HEK293 (cell line): ENCODE measurements around the gene RNF39.

ENCODE experiments used
- HOXC10 ChIP-seq: sonication (generic); formaldehyde crosslinking; IDR thresholded peaks from 2 replicates; pipeline ENCODE4 v1.8.1; 2023; ENCODE audit warnings: mild to moderate bottlenecking, missing genetic modification reagents
- SALL2 ChIP-seq: fragments of 450-650 bp; formaldehyde crosslinking; IDR thresholded peaks from 2 replicates; pipeline ENCODE4 v1.5.0; 2017; ENCODE audit warnings: missing biosample characterization, mild to moderate bottlenecking, missing genetic modification characterization, borderline replicate concordance
- ZNF112 ChIP-seq: fragments of 450-650 bp; formaldehyde crosslinking; IDR thresholded peaks from 2 replicates; pipeline ENCODE4 v1.5.0; 2017; ENCODE audit warnings: missing biosample characterization, missing genetic modification characterization
- ZNF132 ChIP-seq: fragments of 450-650 bp; formaldehyde crosslinking; IDR thresholded peaks from 2 replicates; pipeline ENCODE4 v1.5.1; 2017; ENCODE audit warnings: missing biosample characterization, missing genetic modification characterization, borderline replicate concordance
- ZNF138 ChIP-seq: fragments of 450-650 bp; formaldehyde crosslinking; IDR thresholded peaks from 2 replicates; pipeline ENCODE4 v1.5.1; 2016; ENCODE audit warnings: missing biosample characterization, missing genetic modification characterization, borderline replicate concordance
- ZNF16 ChIP-seq: fragments of 450-650 bp; formaldehyde crosslinking; IDR thresholded peaks from 2 replicates; pipeline ENCODE4 v1.5.1; 2016; ENCODE audit warnings: low read depth, missing biosample characterization, missing genetic modification characterization
- ZNF214 ChIP-seq: fragments of 450-650 bp; formaldehyde crosslinking; IDR thresholded peaks from 2 replicates; pipeline ENCODE4 v1.5.1; 2017; ENCODE audit warnings: missing biosample characterization, mild to moderate bottlenecking, missing genetic modification characterization, borderline replicate concordance
- ZNF223 ChIP-seq: fragments of 450-650 bp; formaldehyde crosslinking; IDR thresholded peaks from 2 replicates; pipeline ENCODE4 v1.5.1; 2016; ENCODE audit warnings: missing biosample characterization, missing genetic modification characterization
- ZNF24 ChIP-seq: fragments of 450-650 bp; formaldehyde crosslinking; IDR thresholded peaks from 2 replicates; pipeline ENCODE4 v1.5.1; 2016; ENCODE audit warnings: missing biosample characterization, missing genetic modification characterization
- ZNF302 ChIP-seq: fragments of 450-650 bp; formaldehyde crosslinking; IDR thresholded peaks from 2 replicates; pipeline ENCODE4 v1.5.1; 2016; ENCODE audit warnings: missing biosample characterization, missing genetic modification characterization, low read depth
- ZNF501 ChIP-seq: fragments of 450-650 bp; formaldehyde crosslinking; IDR thresholded peaks from 2 replicates; pipeline ENCODE4 v1.5.1; 2016; ENCODE audit warnings: missing biosample characterization, missing genetic modification characterization
- ZNF529 ChIP-seq: fragments of 450-650 bp; formaldehyde crosslinking; IDR thresholded peaks from 2 replicates; pipeline ENCODE4 v1.5.1; 2017; ENCODE audit warnings: missing genetic modification characterization, missing biosample characterization; ENCODE audit not compliant: insufficient replicate concordance
- ZNF600 ChIP-seq: fragments of 450-650 bp; formaldehyde crosslinking; IDR thresholded peaks from 2 replicates; pipeline ENCODE4 v1.5.1; 2016; ENCODE audit warnings: missing biosample characterization, missing genetic modification characterization
- ZNF610 ChIP-seq: fragments of 450-650 bp; formaldehyde crosslinking; IDR thresholded peaks from 2 replicates; pipeline ENCODE4 v1.5.1; 2016; ENCODE audit warnings: missing biosample characterization, missing genetic modification characterization, borderline replicate concordance
- ZNF670 ChIP-seq: fragments of 450-650 bp; formaldehyde crosslinking; IDR thresholded peaks from 2 replicates; pipeline ENCODE4 v1.5.1; 2016; ENCODE audit warnings: missing biosample characterization, missing genetic modification characterization, low read depth
- ZNF677 ChIP-seq: fragments of 450-650 bp; IDR thresholded peaks from 2 replicates; pipeline ENCODE4 v1.5.0; 2018; ENCODE audit warnings: missing biosample characterization, mild to moderate bottlenecking, missing genetic modification characterization, moderate library complexity
- ZNF747 ChIP-seq: fragments of 450-650 bp; formaldehyde crosslinking; IDR thresholded peaks from 2 replicates; pipeline ENCODE4 v1.5.1; 2016; ENCODE audit warnings: missing biosample characterization, missing genetic modification characterization
- ZXDB ChIP-seq: fragments of 450-650 bp; formaldehyde crosslinking; IDR thresholded peaks from 2 replicates; pipeline ENCODE4 v1.5.1; 2016; ENCODE audit warnings: missing biosample characterization, missing genetic modification characterization
- TF ChIP-seq, protein P1 (sequence below): fragments of 450-650 bp; formaldehyde crosslinking; IDR thresholded peaks from 2 replicates; pipeline ENCODE4 v1.5.1; 2016; ENCODE audit warnings: missing biosample characterization, missing genetic modification characterization
- TF ChIP-seq, protein P2 (sequence below): fragments of 450-650 bp; formaldehyde crosslinking; IDR thresholded peaks from 2 replicates; pipeline ENCODE4 v1.5.1; 2016; ENCODE audit warnings: missing biosample characterization, missing genetic modification characterization, low read depth
- TF ChIP-seq, protein P3 (sequence below): fragments of 450-650 bp; formaldehyde crosslinking; IDR thresholded peaks from 2 replicates; pipeline ENCODE4 v1.5.1; 2016; ENCODE audit warnings: missing biosample characterization, missing genetic modification characterization
- TF ChIP-seq, protein P4 (sequence below): fragments of 450-650 bp; formaldehyde crosslinking; IDR thresholded peaks from 2 replicates; pipeline ENCODE4 v1.5.1; 2016; ENCODE audit warnings: missing biosample characterization, missing genetic modification characterization
- TF ChIP-seq, protein P5 (sequence below): fragments of 450-650 bp; formaldehyde crosslinking; optimal IDR thresholded peaks from 2 replicates; pipeline ENCODE3; 2016; ENCODE audit warnings: missing biosample characterization, mild to moderate bottlenecking, missing genetic modification characterization
- TF ChIP-seq, protein P6 (sequence below): fragments of 450-650 bp; formaldehyde crosslinking; IDR thresholded peaks from 2 replicates; pipeline ENCODE4 v1.5.1; 2016; ENCODE audit warnings: missing biosample characterization, missing genetic modification characterization

RNF39 gene

DNA sequence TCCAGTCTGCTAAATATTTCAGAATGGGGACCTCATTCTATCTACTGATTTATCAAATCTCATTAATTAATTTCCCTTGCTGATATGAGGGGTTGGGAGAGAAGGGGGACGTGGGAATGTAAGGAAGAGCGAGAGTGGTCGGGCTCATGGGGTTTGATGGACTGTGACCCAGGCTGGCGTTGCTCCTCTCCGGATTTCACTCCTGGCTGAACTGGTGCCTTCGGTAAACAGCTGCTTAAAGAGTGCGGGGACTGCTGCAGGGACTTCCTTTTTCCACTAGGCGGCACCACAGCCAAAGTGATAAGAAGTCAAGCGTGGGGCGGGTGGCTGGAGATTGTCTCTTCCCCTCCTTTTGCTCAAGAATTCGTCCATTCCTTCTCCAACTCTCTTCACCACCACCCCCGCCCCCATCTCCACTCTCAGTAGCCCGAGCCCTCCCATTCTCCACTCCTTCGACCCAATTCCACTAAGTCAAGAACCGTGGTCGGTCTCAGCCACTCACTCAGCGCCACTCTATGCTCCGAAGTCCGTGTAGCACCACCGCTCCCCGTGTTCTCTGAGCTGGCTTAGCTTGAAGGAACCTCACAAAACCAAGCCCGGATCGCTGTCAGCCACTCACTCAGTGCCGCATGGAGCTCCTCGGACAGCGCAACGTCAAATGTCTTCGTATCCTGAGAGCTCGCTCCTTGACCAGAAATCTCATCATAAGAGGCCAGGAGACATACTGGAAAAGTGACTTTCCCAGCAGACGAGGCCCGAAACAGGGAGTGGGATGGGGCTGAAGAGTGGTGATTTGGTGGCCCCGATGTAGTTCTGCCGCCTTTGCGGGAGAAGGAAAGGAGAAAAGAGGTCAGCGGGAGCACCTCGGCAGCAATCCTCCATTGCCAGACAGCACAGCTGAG, 27.7 kb upstream of the RNF39 start (continued):
- TF ChIP-seq ZNF600 (tag by site-specific recombination) (0 out of 2 replicates have a peak, but pooled peaks have one; percentile 31), ZNF16 (no peak), ZNF501 (no peak; the same call in 1 of the 2 replicates), ZNF24 (tag by site-specific recombination) (no peak), ZNF677 (no peak), ZXDB (peak; percentile 56), ZNF670 (no peak), ZNF302 (tag by site-specific recombination) (no peak), ZNF747 (tag by site-specific recombination) (no peak), ZNF223 (tag by site-specific recombination) (no peak), ZNF112 (tag by site-specific recombination) (no peak), ZNF529 (tag by site-specific recombination) (no peak), SALL2 (tag by site-specific recombination) (no peak), ZNF610 (tag by site-specific recombination) (0 out of 2 replicates have a peak, but pooled peaks have one; percentile 53), ZNF132 (tag by site-specific recombination) (no peak), HOXC10 (CRISPR knock-in tag) (no peak), ZNF138 (tag by site-specific recombination) (no peak), ZNF214 (tag by site-specific recombination) (no peak)
- TF ChIP-seq, protein P1, sequence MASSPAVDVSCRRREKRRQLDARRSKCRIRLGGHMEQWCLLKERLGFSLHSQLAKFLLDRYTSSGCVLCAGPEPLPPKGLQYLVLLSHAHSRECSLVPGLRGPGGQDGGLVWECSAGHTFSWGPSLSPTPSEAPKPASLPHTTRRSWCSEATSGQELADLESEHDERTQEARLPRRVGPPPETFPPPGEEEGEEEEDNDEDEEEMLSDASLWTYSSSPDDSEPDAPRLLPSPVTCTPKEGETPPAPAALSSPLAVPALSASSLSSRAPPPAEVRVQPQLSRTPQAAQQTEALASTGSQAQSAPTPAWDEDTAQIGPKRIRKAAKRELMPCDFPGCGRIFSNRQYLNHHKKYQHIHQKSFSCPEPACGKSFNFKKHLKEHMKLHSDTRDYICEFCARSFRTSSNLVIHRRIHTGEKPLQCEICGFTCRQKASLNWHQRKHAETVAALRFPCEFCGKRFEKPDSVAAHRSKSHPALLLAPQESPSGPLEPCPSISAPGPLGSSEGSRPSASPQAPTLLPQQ (tag by site-specific recombination): peak; percentile 36; the same call in 1 of the 2 replicates
- TF ChIP-seq, protein P2, sequence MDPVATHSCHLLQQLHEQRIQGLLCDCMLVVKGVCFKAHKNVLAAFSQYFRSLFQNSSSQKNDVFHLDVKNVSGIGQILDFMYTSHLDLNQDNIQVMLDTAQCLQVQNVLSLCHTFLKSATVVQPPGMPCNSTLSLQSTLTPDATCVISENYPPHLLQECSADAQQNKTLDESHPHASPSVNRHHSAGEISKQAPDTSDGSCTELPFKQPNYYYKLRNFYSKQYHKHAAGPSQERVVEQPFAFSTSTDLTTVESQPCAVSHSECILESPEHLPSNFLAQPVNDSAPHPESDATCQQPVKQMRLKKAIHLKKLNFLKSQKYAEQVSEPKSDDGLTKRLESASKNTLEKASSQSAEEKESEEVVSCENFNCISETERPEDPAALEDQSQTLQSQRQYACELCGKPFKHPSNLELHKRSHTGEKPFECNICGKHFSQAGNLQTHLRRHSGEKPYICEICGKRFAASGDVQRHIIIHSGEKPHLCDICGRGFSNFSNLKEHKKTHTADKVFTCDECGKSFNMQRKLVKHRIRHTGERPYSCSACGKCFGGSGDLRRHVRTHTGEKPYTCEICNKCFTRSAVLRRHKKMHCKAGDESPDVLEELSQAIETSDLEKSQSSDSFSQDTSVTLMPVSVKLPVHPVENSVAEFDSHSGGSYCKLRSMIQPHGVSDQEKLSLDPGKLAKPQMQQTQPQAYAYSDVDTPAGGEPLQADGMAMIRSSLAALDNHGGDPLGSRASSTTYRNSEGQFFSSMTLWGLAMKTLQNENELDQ (tag by site-specific recombination): no peak
- TF ChIP-seq, protein P3, sequence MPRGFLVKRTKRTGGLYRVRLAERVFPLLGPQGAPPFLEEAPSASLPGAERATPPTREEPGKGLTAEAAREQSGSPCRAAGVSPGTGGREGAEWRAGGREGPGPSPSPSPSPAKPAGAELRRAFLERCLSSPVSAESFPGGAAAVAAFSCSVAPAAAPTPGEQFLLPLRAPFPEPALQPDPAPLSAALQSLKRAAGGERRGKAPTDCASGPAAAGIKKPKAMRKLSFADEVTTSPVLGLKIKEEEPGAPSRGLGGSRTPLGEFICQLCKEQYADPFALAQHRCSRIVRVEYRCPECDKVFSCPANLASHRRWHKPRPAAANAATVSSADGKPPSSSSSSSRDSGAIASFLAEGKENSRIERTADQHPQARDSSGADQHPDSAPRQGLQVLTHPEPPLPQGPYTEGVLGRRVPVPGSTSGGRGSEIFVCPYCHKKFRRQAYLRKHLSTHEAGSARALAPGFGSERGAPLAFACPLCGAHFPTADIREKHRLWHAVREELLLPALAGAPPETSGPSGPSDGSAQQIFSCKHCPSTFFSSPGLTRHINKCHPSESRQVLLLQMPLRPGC: no peak; the same call in 1 of the 2 replicates
- TF ChIP-seq, protein P4, sequence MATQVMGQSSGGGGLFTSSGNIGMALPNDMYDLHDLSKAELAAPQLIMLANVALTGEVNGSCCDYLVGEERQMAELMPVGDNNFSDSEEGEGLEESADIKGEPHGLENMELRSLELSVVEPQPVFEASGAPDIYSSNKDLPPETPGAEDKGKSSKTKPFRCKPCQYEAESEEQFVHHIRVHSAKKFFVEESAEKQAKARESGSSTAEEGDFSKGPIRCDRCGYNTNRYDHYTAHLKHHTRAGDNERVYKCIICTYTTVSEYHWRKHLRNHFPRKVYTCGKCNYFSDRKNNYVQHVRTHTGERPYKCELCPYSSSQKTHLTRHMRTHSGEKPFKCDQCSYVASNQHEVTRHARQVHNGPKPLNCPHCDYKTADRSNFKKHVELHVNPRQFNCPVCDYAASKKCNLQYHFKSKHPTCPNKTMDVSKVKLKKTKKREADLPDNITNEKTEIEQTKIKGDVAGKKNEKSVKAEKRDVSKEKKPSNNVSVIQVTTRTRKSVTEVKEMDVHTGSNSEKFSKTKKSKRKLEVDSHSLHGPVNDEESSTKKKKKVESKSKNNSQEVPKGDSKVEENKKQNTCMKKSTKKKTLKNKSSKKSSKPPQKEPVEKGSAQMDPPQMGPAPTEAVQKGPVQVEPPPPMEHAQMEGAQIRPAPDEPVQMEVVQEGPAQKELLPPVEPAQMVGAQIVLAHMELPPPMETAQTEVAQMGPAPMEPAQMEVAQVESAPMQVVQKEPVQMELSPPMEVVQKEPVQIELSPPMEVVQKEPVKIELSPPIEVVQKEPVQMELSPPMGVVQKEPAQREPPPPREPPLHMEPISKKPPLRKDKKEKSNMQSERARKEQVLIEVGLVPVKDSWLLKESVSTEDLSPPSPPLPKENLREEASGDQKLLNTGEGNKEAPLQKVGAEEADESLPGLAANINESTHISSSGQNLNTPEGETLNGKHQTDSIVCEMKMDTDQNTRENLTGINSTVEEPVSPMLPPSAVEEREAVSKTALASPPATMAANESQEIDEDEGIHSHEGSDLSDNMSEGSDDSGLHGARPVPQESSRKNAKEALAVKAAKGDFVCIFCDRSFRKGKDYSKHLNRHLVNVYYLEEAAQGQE (tag by site-specific recombination): peak; percentile 37; the same call in 1 of the 2 replicates
- TF ChIP-seq, protein P5, sequence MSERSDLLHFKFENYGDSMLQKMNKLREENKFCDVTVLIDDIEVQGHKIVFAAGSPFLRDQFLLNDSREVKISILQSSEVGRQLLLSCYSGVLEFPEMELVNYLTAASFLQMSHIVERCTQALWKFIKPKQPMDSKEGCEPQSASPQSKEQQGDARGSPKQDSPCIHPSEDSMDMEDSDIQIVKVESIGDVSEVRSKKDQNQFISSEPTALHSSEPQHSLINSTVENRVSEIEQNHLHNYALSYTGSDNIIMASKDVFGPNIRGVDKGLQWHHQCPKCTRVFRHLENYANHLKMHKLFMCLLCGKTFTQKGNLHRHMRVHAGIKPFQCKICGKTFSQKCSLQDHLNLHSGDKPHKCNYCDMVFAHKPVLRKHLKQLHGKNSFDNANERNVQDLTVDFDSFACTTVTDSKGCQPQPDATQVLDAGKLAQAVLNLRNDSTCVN (tag by site-specific recombination): peak; percentile 10
- TF ChIP-seq, protein P6, sequence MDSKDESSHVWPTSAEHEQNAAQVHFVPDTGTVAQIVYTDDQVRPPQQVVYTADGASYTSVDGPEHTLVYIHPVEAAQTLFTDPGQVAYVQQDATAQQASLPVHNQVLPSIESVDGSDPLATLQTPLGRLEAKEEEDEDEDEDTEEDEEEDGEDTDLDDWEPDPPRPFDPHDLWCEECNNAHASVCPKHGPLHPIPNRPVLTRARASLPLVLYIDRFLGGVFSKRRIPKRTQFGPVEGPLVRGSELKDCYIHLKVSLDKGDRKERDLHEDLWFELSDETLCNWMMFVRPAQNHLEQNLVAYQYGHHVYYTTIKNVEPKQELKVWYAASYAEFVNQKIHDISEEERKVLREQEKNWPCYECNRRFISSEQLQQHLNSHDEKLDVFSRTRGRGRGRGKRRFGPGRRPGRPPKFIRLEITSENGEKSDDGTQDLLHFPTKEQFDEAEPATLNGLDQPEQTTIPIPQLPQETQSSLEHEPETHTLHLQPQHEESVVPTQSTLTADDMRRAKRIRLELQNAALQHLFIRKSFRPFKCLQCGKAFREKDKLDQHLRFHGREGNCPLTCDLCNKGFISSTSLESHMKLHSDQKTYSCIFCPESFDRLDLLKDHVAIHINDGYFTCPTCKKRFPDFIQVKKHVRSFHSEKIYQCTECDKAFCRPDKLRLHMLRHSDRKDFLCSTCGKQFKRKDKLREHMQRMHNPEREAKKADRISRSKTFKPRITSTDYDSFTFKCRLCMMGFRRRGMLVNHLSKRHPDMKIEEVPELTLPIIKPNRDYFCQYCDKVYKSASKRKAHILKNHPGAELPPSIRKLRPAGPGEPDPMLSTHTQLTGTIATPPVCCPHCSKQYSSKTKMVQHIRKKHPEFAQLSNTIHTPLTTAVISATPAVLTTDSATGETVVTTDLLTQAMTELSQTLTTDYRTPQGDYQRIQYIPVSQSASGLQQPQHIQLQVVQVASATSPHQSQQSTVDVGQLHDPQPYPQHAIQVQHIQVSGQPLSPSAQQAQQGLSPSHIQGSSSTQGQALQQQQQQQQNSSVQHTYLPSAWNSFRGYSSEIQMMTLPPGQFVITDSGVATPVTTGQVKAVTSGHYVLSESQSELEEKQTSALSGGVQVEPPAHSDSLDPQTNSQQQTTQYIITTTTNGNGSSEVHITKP (tag by site-specific recombination): peak; percentile 79
